EH (cell line): ENCODE measurements around the gene TMEM181.
"Not testable (repeated sequence)": the region's sequence is repeated elsewhere in the genome, so short reads cannot be mapped to it uniquely, and the experiment has no call there.

Source experiments
- DNase-seq: peaks from one replicate; pipeline ENCODE4 v3.0.0-alpha.2; 2015; ENCODE audit warnings: low read depth

TMEM181 gene

DNA sequence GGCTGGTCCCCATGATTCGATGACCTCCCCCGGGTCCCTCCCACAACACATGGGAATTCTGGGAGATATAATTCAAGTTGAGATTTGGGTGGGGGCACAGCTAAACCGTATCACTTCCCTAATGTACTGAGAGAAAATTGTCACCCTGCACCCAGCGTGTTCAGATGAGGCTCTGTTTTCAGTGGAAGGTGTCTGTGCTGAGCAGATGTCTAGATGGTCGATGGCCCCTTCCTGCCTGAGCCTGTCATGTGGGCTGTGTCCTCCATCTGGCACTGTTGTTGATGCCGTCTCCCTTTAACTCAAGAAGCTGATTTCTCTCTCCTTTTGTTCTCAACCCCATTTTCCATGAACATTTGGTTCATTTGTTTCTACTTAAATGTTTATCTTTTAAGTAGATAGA is 37.0 kb downstream of the TMEM181 start:
- no peak for DNase-seq

GRCh38 chr6:158597565-158597964 is 37.7 kb downstream of the TMEM181 start:
- no peak for DNase-seq

- DNase-seq: no peak
Measured at GRCh38 chr6:158599635-158600034, 39.7 kb downstream of the TMEM181 start.

DNA sequence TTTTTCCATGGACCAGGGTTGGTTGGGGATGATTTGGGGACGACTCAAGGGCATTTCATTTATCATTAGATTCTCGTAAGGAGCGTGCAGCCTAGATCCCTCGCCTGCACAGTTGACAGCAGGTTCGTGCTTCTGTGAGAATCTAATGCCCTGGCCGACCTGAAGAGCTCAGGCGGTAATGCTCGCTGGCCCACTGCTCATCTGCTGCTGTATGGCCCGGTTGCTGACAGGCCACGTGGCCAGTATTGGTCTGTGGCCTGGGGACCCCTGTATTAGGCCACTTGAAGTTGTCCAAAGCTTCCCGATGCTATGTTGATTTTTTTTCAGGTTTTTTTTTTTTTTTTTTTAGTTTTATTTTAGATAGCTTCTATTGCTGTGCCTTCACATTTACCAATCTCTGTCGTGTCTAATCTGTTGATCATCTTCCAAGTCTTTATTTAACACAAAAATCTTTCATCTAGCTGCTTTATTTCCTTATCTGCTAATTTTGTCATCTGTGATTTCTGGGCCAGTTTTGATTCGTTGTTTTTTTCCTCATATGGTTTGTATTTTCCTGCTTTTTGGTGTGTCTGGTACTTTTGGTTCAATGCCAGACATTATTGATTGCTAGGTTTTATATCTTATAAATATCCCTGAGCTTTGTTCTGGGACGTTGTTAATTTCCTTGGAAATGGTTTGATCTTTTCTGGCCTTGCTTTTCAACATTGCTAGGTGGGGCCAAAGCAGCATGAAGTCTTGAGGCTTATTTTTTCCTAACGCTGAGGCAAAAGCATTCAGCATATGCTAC is 43.6 kb downstream of the TMEM181 start:
- DNase-seq: no peak

GRCh38 chr6:158604048-158604406 is 44.1 kb downstream of the TMEM181 start:
- DNase-seq: no peak

- DNase-seq: peak; percentile 77
Measured at GRCh38 chr6:158605266-158605878, 45.5 kb downstream of the TMEM181 start.

- DNase-seq: not testable (repeated sequence)
Measured at GRCh38 chr6:158606011-158606410, 46.1 kb downstream of the TMEM181 start.

DNA sequence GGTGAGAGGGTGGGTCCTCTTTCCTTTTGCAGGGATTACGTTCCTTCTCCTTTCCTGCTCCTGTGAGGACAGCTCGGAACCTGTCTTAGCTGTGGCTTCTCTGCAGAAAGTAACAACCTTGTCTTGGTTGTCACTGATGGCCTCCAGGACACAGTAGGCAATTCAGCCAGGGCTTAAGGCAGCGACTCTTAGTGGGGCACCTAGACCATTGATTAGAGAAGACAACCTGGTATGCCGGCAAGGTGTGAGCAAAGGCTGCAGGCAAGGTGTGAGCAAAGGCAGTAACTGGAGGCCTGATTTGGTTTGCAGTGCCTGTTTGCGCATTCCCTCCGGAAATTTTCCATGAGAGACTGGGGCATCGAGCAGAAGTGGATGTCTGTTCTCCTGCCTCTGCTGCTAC is 47.0 kb downstream of the TMEM181 start:
- no peak for DNase-seq

DNA sequence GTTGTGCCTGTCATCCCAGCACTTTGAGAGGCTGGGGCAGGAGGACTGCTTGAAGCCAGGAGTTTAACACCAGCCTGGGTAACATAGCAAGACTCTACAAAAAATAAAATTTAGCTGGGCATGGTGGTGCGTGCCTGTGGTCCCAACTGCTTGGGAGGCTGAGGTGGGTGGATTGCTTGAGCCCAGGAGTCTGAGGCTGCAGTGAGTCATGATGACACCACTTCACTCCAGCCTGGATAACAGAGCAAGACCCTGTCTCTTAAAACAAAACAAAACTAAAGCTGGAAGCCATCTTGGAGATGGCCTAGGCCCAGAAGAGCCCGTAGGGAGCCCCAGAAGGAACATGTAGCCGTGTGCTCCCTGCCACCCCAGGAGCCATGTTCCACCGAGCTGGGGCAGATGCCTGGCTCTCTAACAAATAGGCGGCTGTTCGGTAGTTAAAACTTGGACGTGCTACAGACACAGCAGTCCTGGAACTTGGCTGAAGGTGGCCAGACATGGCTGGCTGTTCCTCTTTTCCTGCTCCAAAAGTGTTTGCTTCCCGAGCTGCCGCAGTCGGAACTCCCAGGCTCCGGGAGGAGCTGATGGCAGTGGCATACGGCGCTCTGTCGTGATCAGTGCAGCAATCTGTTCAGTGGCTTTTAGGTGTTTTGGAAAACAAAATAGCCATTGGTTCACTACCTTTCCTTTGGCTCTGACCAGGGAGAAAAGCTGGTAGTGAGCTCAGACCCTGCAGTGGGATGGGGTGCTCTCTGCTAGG is 47.7 kb downstream of the TMEM181 start:
- peak; percentile 10 for DNase-seq

- DNase-seq: no peak
Measured at GRCh38 chr6:158608221-158608620, 48.3 kb downstream of the TMEM181 start.

DNA sequence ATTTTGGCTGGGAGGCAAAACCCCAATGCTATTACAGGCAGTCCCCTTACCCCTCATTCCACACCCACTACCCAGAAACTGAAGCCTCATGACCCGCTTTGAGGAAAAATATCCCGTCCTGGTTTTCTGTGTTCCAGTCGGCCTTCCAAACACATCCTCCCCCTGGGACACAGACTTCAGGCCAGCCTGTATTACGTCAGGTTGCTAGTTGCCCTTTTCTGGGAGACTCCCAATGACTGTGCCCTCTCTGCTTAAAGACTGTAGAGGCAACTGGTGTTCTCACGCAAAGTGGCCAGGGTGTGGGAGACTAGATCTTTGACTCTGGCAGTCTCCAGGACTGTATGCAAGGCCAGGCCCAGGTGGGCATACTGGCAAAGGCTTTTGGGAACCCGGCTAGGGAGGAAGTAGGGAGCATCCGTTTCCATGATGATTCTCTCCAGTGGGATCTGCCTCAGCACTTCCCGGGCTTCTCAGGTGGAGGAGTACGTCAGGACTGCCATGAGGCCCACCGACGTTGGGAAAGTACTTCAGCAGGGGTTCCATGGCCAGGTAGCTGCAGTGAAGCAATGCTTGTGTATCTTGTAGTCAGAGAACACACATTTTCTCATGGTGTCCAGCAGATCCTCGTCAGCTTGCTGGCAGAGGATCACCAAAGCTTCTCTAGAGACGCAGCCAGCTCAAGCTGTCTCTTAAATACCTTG is 49.7 kb downstream of the TMEM181 start:
- DNase-seq: no peak

GRCh38 chr6:158610319-158610968 is 50.6 kb downstream of the TMEM181 start:
- DNase-seq: no peak

GRCh38 chr6:158611039-158611438 is 51.1 kb downstream of the TMEM181 start:
- DNase-seq: no peak

- no peak for DNase-seq
Measured at GRCh38 chr6:158611541-158612370, 51.9 kb downstream of the TMEM181 start.

- not testable (repeated sequence) for DNase-seq
Measured at GRCh38 chr6:158614606-158615005, 54.7 kb downstream of the TMEM181 start.

DNA sequence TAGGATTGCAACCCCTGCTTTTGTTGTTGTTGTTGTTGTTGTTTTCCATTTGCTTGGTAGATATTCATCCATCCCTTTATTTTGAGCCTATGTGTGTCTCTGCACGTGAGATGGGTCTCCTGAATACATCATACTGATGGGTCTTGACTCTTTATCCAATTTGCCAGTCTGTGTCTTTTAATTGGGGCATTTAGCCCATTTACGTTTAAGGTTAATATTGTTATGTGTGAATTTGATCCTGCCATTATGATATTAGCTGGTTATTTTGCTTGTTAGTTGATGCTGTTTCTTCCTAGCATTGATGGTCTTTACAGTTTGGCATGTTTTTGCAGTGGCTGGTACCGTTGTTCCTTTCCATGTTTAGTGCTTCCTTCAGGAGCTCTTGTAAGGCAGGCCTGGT is 58.4 kb downstream of the TMEM181 start:
- not testable (repeated sequence) for DNase-seq

DNA sequence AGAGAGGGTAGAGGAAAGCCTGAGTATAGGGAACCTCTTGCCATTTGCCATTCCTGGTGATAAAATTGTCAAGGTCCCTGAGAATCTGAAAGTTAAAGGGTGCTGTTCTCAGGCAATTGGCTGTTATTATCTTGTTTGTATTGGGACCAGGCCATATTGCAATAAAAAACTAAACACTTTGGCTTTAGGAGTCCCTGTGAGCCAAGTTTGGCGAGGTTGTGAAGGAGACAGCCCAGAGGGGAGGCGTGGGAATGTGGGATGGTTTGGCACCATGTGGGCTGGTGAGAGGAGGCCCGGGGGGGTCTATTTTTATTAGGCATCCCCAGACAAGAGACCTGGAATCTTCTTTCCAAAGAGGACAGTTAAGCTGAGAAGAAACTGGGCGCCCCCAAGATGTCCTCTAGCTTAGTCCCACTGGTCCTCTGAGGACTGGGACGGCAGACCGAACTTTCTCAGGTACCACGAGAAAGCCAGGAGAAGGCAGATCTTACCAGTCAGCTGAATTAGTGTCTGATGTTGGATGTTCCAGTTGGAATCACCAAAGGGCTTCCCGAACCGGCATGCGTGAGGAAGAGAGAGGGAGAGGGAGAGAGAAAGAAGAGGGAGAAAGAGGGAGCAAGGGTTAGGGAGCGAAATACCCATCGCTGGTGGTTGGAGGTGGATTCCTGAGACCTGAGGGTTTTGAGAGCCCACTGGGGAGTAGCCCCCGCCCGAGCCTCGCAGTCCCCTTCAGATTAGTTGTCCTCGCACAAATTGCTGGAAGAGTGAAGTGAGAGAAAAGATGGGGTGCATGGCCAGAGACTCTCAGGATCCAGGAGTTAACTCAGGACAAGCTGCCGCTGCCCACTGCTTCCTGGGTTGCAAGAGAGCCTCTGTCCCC is 60.3 kb downstream of the TMEM181 start:
- DNase-seq: peak; percentile 33

GRCh38 chr6:158620963-158621693 is 61.2 kb downstream of the TMEM181 start:
- DNase-seq: no peak
